Stimulated activated CD4-positive, alpha-beta T cell treated with anti-CD3 and anti-CD28 coated beads, TNF-alpha, amount 100 ng/mL, for 48 hours (primary cell): Measurements from ENCODE around the gene LRRC7.

Source experiments
- DNase-seq, 3 donors: peaks; one replicate each; pipeline ENCODE4 v3.0.0-alpha.2; 2020; ENCODE audit warnings: low read depth in 3 of 3

Gene LRRC7

DNA sequence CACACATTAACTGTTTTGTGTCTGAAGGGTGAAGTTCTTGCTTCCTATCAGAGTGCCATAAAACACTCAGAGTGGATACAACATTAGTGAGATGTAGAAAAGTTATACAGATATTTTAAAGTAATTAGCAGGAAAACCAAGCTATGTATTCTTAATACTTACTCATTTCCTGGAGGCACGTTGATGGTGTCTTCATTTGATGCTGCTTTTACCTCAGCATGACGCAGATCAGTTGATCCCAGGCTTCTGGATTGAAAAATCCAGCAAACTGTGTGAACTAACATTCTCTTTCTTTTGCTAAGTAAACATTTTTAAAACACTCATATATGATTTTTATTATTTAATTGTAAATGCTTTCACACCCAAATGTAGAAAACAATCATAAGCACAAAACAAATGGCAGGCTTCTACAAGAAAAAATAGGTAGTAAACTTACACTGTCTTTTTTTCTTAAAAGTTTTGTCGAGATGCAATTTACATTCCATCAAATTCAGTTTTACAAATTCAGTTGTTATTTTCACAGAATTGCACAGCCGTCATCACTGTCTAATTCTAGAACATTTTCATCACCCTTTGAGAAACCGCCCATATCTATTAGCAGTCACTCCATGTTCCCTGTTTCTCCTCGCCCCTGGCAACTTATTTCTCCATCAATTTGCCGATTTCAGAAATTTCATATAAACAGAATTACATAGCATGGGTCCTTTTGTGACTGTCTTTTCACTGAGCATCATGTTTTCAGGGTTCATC lies 198.9 kb downstream of the LRRC7 start:
- DNase-seq = no peak

DNA sequence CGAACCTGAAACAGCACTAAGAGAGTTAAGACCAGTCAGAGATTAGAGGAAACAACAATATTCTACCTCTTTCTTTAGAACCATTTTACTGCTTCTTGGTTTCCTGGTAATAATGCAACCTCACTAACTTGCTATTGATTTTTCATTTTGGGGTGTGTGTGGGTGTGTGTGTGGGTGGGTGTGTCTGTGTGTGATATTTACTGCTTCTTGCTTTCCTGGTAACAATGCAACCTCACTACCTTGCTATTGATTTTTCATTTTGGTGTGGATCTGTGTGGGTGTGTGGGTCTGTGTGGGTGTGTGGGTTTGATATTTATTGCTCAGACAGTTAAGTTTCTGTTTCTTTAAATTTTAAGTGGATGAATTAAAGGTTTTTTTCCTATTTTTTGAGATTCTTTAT lies 208.8 kb downstream of the LRRC7 start:
- DNase-seq = no peak

DNA sequence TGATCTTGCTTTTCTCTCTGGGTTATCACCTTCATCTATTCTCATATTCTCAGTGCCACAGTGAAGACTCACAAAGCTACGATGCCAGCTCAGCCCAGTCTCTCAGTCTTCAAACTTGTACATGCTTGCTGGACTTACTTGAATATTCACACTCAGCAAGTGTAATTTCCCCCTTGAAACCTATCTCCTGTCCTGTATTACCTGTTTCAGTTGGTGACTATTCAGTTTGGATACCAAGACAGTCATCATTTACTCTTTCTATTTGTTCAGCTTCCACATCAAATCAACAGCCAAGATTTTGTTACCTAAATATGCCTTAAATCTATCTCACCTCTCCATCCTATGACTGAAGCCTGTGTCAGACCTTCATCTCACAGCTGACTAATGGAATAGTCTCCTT lies 209.7 kb downstream of the LRRC7 start:
- DNase-seq = no peak

DNA sequence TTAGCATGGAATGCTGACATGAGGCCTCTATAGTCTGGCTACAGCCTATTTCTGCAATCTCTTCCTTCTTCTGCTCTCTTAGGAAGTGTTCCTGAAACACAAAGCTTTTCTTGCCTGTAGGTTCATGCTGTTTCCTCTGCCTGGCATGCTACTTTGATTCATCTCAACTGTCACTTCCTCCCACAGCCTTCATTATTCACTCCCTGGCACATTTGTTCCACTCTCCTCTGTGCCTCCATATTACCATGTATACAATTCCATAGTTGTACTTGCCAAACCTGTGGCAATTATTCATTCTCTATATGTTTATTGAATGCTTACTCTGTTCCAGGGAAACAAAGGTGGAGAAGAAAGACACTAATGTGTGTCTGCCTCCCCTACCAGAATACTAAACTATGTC lies 210.2 kb downstream of the LRRC7 start:
- no peak for DNase-seq

DNA sequence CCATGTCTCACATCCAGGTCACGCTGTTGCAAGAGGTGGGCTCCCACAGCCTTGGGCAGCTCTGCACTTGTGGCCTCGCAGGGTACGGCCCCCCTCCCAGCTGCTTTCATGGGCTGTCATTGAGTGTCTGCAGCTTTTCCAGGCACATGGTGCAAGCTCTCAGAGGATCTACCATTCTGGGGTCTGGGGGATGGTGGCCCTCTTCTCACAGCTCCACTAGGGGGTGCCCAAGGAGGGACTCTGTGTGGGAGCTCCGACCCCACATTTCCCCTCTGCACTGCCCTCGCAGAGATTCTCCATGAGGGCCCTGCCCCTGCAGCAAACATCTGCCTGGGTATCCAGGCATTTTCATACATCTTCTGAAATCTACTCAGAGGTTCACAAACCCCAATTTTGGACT lies 219.4 kb downstream of the LRRC7 start:
- no peak for DNase-seq

DNA sequence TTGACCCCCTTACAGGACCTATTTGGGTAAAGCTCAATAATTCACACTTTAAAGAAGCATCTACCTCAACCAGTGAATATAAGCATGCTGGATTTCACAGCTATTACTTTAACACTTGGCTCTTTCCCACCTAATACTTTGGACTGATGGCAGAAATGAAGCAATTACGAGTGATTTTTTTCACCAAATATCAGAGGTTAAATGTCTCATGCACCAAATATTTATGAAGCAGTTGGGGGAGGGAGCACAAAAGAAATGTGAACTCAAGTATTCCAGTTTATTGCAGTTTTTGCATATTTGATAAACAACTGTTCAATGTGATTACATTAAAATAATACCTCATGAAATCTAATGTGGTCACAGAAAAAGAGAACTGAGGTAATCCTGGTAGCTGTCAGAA lies 223.6 kb downstream of the LRRC7 start:
- DNase-seq = no peak

DNA sequence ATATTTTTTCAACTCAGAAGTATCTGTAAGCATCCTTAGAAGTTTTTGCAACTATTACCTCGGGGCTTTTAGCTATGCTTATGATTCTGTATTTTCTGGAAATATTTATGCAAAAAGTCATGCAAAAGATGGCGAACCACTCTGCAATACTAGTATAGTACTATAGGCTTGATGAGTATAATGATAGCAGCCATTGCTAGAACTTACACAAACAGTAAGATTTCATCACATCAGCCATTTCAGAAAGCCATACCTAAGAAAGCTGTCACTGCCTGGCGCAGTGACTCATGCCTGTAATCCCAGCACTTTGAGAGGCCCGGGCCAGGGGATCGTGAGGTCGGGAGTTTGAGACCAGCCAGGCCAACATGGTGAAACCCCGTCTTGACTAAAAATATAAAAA lies 227.1 kb downstream of the LRRC7 start:
- no peak for DNase-seq

DNA sequence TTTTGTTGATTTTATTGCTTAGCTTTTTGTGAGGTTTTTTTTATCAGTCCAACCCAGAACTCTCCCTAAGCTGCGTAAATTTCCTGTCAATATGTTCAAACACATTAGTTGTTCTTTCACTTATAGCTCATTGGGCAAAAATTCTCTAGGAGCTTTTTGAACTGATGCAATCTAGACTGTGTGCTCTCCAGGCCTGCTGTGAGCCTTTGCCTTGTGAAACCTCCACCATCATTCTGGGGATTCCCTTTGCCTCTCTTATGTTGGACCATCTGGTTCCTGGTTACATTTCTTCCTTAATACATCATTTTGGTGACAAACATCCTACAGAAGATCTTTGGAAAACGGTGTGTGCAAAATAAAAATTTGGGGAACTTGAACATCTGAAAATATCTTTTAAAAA lies 247.2 kb downstream of the LRRC7 start:
- no peak for DNase-seq

DNA sequence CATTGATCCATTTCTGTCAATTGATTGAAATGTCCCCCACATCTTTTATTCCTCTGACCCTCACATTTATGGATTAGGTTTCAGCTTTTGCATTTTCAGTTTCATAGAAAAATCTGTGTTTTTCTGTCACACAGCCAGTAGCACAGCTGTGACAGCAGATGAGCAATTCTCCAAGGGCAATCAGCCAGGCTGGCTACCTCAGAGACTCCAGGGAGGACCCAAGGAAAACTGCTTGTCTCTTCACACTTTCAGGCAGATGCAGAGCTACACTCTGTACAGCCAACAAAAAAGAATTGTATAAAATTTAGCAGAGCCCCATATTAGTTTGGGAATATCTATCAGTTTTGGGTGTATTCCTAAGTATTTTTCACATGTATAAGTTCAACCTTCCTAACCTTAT lies 257.2 kb downstream of the LRRC7 start:
- no peak for DNase-seq

DNA sequence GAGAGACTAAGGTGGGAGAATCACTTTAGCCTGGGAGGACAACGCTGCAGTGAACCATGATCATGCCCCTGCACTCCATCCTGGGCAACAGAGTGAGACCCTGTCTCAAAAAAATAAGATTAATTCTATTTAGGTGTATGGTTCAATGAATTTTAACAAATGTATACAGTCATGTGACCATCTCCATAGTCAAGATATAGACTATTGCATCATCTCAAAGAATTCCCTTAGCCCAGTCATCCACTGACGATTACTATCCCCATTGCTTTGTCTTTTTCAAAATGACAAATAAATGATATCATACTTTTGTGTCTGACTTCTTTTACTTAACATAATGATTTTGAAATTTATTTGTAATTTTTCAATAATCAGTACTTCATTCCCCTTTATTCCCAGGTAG lies 260.0 kb downstream of the LRRC7 start:
- no peak for DNase-seq

DNA sequence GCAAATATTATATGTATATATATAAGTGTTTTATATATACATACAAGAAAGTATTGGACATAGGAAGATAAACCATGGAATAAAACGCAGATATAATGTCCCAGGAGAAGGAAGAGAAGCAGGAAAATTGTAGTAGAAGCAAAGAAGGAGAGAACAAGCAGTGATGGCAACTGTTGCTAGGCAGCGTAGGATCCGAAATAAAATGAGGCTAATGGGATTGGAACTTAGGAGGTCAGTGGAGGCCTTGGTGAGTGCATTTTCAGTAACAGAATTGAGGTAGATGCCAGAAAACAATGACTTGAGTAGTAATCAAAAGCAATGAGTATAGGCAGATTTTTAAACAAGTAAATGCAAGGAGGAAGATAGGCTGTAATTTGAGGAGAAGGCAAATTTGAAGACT lies 265.8 kb downstream of the LRRC7 start:
- DNase-seq = no peak

DNA sequence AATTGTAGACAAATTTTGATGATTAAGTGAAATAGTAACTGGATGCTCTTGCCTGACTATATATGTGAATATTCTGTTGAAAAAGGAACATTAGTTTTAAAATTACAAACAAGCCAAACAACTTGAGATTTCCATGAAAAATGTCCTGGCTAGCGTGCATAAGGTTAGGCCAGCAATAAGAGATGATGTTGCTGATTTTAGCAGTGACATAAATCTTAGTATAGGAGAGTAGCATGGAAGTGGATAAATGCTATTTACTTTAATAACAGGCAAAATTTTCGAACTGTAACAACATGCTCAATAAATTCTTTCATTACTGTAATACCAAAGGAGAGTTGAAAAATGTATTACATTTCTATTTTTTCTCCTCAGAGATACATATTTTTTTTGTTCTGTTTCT lies 266.6 kb downstream of the LRRC7 start:
- no peak for DNase-seq

DNA sequence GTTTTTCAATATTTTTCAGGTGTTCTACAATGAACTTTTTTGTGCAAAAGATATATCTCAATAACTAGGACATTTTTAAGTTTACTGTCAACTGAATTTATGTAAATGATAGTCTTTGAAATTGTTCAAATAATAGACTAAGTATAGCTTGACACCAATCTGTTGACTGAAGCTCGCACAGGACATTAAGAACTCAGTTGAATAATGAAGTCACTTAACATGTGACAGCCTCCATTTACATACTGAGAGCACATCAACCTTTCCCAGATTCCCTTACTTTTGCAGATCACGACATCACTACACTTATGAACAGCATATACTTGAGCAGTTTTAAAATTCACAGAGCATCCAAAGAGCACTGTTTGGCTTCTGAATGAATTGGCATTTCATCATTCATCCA lies 268.2 kb downstream of the LRRC7 start:
- no peak for DNase-seq

DNA sequence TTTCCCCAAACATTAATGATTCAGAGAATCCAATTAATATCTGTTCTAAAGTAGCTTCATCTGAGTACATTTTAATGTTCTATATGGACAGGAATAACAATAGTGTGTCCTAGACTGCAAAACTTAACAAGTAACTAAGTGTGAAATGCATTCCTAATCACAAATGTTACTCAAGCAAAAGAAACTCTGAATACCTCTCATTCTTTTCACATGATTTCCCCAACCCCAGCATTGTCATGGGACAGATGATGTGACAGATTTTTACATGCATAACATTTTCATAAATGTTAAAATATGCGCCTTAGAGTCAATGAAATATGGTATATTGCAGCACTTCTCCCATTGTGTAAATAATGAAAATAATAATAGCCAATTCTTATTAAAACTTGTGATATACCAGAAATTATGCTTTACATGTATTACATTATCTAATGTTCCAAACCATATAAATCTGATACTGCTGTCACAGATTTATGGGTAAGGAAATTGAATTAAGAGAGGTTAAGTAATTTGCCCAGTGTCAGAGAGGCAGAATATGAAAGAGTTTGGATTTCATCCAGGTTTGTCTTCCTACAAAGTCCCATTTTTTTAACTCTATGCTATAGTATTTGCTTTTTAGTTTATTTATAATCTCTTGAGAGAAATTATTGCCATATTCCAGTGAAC lies 269.4 kb downstream of the LRRC7 start:
- DNase-seq = no peak

DNA sequence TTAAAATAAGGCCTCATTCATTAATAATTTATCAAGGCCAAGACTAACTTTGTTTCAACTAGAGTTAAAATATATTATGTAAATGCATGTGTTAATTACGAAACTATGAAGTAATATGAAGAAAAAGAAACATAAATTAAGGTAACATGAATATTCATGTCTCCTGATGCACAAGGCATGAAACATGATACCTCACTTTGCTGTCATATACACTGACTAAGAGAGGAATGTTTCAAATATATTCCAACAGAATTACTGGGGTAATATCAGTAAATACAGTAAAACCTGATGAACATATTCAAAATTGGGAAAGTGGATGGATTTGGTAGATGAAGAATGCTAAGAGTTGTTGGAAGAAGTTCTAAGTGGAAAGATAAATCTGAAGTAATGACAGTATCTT lies 274.6 kb downstream of the LRRC7 start:
- no peak for DNase-seq

DNA sequence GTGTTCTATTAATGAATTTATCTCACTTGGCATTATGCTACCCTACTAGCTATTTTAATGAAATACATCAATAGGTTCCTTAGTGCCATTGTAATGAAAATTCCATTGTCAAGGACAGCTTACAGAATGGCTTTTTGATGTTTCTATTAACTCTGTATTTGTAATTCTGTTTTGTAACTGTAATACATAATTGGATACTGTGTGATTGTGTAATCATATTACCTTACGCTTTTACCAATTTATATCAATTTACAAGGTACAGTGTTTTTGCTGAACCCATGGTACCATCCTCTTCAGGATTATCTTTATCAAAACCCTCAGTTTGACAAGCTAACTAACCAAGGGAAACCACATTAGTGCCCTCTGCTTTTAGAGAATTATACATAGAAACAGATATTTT lies 277.9 kb downstream of the LRRC7 start:
- no peak for DNase-seq

DNA sequence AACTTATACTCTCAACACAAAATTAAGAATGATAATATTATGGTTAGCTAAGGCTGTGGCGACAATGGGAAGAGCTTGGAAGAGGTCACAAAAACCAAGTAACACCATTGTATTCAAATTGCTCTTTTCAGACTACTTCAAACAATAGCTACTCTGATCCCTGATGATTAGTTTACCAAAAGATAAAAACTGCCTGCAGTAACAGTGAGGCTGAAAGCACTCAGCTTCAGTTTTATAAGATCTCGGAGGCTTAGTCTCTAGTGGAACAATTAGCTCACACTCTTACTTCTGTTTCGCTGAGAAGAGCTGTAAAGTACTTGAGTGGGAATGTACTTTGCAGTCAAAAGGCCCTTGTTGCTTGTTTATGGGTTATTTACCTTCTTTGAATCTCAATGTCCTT lies 278.5 kb downstream of the LRRC7 start:
- no peak for DNase-seq

DNA sequence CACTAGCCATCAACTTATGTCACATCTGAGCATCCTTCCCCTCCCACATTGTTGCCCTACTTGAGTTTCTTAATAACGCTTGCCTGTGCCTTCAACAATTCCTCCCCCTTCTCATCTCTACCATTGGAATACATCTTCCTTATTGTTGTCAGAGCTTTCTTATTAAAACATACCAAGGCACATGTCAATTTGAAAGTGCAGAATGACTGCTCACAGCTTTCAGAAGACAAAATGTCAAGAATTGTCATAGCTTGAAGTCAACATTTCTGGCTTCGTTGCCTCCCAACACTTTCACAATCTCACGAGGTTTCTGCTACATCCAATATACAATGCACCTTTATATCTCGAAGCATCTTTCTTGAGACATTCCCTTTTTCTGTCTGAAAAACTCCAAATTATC lies 279.9 kb downstream of the LRRC7 start:
- no peak for DNase-seq

DNA sequence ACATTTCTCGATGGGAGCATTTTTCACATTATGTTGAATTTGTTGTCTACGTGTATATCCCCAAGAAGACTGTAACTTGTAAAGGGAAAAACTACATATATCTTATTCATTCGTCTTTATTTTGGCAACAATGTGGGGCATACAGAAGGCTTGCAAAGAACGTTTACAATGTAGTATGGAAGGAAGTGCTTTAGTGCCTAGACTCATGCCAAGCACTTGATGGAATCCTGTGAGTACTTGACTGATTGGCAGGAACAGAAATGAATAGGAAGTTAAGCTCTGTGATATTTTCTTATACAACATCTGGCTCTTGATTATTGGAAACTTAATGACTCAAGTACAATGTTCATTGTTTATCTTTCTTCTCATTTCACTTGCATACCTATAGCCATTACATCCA lies 284.4 kb downstream of the LRRC7 start:
- no peak for DNase-seq

DNA sequence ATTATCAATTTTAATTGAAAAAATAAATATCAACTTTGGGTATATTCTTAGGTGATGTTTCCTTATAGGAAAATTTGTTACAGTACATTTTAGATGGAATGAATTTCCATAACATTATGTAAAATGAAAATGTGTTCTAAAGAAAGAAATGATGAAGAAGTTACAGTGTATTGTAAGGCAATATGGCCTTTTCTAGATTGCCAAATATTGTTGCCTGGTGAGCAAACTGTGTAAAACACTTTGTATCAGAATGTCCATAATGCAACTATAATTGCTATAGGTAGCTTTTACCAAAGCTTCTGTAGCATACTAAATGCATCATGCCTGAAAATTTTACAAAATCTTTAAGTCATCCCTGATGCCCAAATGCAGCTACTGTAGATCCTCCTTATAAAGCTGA lies 285.0 kb downstream of the LRRC7 start:
- DNase-seq = no peak

DNA sequence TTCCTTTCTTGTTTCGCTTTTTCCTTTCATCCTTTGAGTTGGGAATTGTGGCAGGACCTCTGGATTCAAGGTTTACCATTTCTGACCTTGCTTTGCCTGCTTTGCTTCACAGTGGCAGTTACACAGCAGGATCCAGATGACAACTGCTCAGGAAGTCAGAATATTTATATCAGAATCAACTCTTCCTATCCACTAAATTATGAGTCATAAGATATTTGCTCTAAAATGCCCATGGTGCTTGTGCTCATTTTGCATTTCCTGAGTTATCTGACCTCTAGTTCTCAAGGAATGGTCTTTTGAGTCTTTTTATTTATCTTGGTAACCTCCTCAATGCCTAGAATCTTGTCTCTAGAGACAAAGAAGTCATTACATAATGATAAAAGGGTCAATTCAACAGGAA lies 290.8 kb downstream of the LRRC7 start:
- no peak for DNase-seq

DNA sequence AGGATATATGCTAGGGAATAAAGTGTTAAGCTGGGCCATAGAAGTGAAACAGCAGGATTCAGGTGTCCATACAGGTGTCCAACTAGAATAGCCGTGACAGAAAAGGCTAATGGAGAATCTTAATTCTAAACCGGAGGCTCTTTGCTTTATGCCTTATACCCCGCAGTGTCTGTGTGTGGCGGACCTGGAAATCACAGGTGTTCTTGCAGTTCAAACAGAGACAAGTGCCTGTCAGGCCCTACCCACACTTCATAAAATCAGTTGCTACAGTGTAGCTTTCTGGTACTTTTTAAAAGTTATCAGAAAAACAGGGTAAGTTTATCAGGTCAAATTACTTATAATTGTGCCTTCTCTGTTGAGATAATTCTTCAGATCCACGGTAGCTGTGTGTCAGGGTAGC lies 293.9 kb downstream of the LRRC7 start:
- no peak for DNase-seq

DNA sequence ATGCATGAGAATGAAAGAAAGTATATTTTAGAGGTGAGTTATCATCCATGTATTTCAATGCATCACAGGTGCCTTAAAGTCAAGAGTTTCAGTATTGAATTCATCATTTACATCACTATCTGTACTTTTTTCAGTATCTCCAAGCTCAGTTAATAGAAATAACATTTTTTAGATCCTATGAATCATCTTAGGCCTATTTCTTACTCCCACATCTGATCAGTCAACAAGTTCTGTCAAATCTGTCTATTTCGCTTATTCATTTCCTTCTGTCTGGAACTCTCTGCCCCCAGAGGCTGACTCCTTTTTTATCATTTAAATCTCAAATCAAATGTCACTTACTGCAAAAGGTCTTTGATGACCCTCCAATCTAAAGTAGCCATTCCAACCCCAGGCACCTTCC lies 295.2 kb downstream of the LRRC7 start:
- DNase-seq = no peak

DNA sequence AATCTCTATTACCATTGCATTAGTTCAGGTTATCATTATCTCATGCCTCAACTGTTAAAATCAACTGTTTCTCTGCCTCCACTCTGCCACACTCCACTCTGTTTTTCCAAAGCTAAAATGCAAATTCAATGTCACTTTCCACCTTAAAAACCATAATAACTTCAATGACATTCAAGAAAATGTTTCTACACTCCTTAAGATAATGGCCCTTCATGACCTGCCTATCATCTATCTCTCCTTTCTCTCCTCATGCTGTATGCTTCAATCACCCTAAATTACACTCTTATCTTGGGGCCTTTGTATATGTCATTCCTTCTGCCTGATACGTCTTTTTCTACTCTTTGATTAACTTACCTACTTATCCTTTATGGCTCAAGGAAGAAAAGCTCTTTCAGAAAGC lies 296.0 kb downstream of the LRRC7 start:
- no peak for DNase-seq
